C4-2B (cell line): ENCODE measurements around the gene SEC23A.
"Not testable (repeated sequence)": the region's sequence is repeated elsewhere in the genome, so short reads cannot be mapped to it uniquely, and the experiment has no call there.

ENCODE experiments used
- H3K27ac ChIP-seq: fragments of 450-650 bp; 2 replicates; pipeline ENCODE4 v1.5.1; 2017
- CTCF ChIP-seq: fragments of 450-650 bp; conservative IDR thresholded peaks from 2 replicates; pipeline ENCODE4 v1.5.1; 2017; ENCODE audit warnings: mild to moderate bottlenecking
- ZFX ChIP-seq: fragments of 450-650 bp; IDR thresholded peaks from 2 replicates; pipeline ENCODE4 v1.6.1; 2017

Gene SEC23A

GRCh38 chr14:39016733-39017095 is 86.3 kb downstream of the SEC23A start:
- TF ChIP-seq ZFX (no peak), CTCF (no peak)
- no peak overlapping the region for H3K27ac ChIP-seq

DNA sequence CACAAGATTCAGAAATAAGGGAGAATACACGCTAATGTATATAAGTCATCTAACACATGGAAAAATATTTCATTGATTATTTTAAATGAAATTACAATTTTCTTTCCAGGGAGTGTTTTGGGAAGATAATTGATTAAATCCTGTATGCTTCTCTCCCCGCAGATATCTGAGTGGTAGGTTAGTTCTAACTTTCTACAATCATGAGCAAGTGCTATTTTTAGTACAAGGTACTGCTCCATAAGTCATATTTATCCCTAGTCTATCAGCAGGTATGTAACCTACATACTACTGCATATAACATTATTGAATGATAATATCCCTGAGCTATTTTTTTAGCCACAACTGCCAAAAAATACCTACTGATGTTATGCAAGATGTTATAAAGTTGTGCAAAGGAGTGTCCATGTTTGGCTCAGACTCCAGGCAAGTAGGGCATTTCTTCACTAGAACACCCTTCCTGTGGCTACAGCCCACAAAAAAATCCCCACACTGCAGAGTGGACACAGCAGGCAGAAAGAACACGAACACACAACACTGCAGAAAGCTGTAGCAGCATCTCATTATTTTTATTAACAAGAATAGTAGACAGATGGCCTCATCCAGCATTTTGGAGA is 87.0 kb downstream of the SEC23A start:
- no peak overlapping the region for H3K27ac ChIP-seq
- TF ChIP-seq CTCF, result no peak
- no peak for TF ChIP-seq ZFX

- TF ChIP-seq ZFX (no peak), CTCF (peak; percentile 93)
- no peak overlapping the region for H3K27ac ChIP-seq
Measured at GRCh38 chr14:39015360-39015961, 87.6 kb downstream of the SEC23A start.

DNA sequence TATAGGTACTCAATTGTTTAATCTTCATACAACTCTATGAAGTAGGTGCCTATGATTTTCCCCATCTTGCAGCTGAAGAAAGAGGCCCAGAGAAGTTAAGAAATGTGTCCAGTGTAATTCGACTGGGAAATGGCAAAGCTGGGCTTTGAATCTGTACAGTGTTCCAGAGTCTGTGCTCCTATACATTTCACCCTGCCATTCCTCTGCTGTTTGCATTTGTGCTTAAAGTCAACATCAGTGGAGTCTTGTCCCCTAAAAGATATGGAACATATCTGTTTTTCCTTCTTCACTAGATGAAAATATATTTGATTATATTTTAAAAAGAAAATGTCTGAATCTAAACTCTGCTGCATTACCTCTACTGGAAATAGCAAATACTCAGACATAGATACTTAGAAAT is 88.6 kb downstream of the SEC23A start:
- TF ChIP-seq CTCF (no peak), ZFX (no peak)
- no peak overlapping the region for H3K27ac ChIP-seq

GRCh38 chr14:39008965-39009364 is 94.1 kb downstream of the SEC23A start:
- H3K27ac ChIP-seq, result not testable (repeated sequence)

- no peak for TF ChIP-seq CTCF
- TF ChIP-seq ZFX, result no peak
- H3K27ac ChIP-seq, result no peak overlapping the region
Measured at GRCh38 chr14:39006721-39007410, 96.2 kb downstream of the SEC23A start.

DNA sequence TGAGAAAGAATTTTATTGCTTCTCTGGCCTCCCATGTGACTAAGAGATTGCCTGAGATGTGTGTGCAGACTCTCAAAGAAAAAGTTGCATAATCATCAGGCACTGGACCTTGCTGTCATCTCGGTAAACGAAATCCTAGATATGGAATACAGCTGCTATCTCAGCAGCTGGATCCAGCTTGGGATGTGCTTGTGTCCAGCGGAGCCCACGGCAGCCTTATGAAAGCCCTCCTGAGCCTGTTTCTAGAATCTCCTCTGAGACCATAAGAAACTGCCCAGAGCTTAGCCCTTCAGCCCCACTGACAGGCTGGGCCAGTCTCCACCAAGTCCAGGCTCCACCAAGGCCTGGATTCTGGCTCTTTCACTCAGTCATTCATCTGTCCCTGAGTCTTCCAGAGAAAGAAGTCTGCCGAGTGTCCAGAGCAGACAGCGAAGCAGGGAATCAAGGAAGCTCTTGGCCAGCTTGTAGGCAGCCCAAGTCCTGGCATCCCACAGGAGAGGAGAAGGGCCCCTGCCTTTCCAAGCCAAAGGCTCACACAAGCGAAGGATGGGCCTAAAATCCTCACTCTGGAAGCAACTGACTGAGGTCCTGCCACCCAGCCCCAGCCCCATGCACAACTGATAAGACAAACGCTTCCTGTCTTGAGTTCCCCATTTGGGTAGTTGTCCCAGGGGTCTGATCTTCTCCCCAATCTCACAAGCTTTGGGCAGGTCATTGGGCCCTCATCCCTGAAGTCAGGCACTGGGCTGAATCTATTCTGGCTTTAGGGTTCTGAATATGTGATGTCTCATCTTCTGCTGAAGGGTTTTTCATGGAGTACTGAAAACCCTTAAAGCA is 97.8 kb downstream of the SEC23A start:
- no peak for TF ChIP-seq ZFX
- no peak for TF ChIP-seq CTCF
- H3K27ac ChIP-seq, result no peak overlapping the region
